Suppressor macrophage treated with lipopolysaccharide for 4 hours (primary cell): Measurements from ENCODE around the gene TEKTIP1.

ENCODE experiments used
- DNase-seq: peaks from one replicate; pipeline ENCODE4 v3.0.0-alpha.2; 2020

TEKTIP1 gene

DNA sequence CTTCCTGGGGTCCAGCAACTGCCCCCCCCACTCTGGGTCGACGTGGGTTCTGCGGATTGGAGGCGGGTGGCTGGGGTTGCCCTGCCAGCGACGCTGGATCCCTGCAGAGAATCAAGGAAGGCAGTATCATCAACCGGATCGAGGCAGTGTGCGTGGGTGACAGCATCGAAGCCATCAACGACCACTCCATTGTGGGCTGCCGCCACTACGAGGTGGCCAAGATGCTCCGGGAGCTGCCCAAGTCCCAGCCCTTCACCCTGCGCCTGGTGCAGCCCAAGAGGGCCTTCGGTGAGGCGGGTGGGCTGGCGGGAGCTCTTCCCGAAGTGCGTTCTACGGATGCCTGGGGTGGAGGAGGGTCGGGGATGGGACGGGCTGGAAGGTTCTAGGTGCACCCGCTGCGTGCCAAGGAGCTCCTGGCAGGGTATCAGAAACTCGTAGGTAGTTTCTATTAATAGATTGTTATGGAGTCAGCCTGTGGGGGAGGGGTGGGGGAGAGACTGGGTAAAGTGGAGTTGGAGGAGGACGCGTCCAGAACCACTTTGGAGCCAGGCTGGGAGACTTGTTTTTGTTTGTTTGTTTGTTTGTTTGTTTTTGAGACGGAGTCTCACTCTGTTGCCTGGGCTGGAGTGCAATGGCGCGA lies 47.9 kb downstream of the TEKTIP1 start:
- no peak for DNase-seq

DNA sequence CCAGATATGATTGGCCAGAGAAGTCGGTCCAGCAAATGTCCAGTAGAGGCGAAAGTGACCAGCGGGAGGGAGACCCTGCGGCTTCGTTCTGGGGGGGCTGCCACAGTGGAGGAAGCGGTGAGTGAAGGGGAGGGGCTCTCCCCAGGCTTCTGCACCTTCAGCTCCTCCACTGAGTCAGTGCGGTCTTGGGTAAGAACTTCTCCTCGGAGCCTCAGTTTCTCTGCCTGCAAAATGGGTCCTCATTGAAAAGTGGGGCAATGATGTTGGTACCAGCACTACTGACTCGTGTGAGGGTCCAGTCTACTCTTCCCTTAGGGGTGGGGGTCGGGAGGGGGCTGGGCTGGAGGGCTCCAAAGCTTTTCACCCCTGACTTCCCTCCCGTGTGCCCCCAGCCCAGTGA lies 50.5 kb downstream of the TEKTIP1 start:
- DNase-seq, result no peak

DNA sequence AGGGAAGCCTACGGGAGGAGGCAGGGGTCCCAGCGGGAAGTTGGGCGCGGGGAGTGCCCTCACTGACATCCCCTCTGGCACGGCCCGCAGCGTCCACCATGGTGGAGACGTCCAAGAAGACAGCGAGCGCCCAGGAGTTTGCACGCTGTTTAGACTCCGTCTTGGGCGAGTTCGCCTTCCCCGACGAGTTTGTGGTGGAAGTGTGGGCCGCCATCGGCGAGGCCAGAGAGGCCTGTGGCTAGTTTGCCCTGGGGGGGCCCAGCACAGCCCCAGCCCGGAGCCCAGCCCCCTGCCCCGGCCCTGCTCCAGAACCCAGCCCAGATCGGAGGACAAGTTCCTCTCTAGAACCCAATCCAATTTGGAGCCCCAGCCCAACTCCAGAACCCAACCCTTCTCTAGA lies 51.0 kb downstream of the TEKTIP1 start:
- no peak for DNase-seq

DNA sequence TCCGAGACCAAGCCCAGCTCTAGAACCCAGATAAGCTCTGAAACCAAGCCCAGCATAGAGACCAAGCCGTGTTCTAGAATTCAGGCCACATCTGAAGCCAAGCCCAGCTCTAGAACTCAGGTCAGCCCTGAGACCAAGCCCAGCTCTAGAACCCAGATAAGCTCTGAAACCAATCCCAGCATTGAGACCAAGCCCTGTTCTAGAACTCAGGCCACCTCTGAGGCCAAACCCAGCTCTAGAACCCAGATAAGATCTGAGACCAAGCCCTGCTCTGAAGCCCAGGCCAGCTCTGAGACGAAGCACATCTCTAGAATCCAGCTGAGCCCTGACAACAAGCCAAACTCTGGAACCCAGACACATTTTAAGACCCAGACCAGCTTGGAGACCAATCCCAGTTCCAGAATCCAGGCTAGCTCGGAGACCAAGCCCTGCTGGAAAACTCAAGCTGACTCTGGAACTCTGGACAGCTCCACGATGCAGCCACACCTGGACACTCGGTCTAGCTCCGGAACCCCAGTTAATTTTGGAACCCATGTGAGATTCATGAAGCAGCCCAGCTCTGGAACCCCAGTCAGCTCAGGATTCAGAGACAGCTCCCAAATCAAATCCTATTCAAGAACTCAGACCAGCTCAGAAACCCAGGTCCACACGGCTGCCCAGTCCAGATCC lies 52.2 kb downstream of the TEKTIP1 start:
- no peak for DNase-seq

DNA sequence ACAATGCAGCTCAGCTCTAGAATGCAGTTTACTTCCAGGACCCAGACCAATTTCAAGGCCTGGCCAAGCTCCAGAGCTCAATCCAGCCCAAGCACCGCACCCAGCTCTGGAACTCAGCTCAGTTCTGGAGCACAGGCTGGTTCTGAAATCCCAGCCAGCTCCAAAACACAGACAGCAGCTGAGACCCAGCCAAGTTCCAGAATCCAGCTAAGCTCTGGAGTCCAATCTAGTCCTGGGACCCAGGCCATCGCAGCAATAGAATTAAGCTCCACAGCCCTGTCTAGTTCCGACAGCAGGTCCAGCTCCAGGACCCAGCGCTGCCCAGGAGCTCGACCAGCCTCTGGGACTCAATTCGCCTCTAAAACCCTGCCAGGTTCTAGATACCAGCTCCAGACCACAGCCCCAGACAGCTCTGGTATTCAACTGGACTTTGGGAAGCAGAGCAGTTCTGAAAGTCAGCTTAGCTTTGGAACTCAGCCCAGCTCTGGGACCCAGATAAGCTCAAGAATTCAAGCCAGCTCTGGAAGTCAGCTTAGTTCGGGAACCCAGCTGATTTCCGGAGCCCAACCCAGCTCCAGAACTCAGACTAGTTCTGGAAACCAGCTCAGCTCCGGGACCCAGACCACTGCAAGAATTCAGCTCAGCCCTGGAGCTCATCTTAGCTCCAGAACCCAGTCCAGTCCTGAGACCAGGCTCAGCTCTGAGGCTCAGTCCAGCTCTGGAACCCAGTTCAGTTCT lies 53.1 kb downstream of the TEKTIP1 start:
- DNase-seq, result no peak

DNA sequence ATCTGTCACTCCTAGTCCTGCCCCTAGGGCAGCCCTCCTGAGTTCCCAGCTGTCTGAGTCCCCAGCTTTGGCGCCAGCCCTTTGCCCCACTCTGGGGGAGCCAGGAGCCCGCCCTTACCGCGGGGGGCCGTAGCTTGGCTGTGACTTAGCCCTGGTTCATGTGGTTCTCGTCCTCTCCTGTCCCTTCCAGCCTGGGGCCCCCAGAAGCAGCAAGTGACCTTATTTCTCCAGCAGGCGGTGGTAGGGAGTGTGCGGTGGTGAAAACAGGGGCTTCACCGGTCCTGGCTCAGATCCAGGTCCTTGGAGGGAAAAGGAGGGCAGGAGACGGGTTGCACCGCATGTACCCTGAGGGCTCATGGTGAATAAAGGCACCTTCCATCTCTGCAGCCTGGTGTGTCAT lies 54.2 kb downstream of the TEKTIP1 start:
- no peak for DNase-seq
